IgD-negative memory B cell (primary cell): ENCODE results near the gene PRKCQ. TPM values are rescaled to one million over a fixed set of nuclear protein-coding genes. Genes with fewer than 3 reads are reported as not detected.
A peak's percentile ranks its signal among the peaks of the same experiment; 100 is the strongest.

ENCODE experiments used
- H3K27ac Mint-ChIP-seq, 3 donors: one replicate each; pipeline ENCODE4 v1.8.0; 2020 to 2022; ENCODE audit warnings: mild to moderate bottlenecking in 3 of 3, mixed read lengths in 3 of 3, moderate library complexity in 1 of 3
- H3K27me3 Mint-ChIP-seq: one replicate; pipeline ENCODE4 v1.8.0; 2021; ENCODE audit warnings: mixed read lengths
- H3K36me3 Mint-ChIP-seq: one replicate; pipeline ENCODE4 v1.8.0; 2020; ENCODE audit warnings: mild to moderate bottlenecking, mixed read lengths
- H3K4me1 Mint-ChIP-seq, 3 donors: one replicate each; pipeline ENCODE4 v1.8.0; 2020 to 2022; ENCODE audit warnings: mixed read lengths in 3 of 3, mild to moderate bottlenecking in 1 of 3
- H3K4me3 Mint-ChIP-seq, 4 donors: one replicate each; pipeline ENCODE4 v1.8.0; 2020 to 2022; ENCODE audit warnings: mild to moderate bottlenecking in 4 of 4, mixed read lengths in 4 of 4, moderate library complexity in 3 of 4
- H3K9me3 Mint-ChIP-seq, 3 donors: one replicate each; pipeline ENCODE4 v1.8.0; 2020 to 2021; ENCODE audit warnings: mixed read lengths in 3 of 3, mild to moderate bottlenecking in 1 of 3
- polyA plus RNA-seq: library from polyadenylated mRNA; unstranded; fragments of 300-500 nt; fragmentation: Illumina TruSeq; gene quantifications from one replicate; pipeline ENCODE4 v1.2.3, GENCODE V29; 2021

Gene PRKCQ
- polyA plus RNA-seq, 1 donor from 2014 or later: 1.7 TPM

GRCh38 chr10:6405713-6406112 lies 174.4 kb downstream of the PRKCQ start:
- no peaks in the 10 kb centered on the region for H3K36me3 Mint-ChIP-seq
- H3K27ac Mint-ChIP-seq: no peak overlapping the region
- peaks cover 13 to 16% (median 13%) of the 10 kb centered on the region in 3 donors for H3K4me1 Mint-ChIP-seq
- no peak overlapping the region for H3K4me3 Mint-ChIP-seq
- no peaks in the 10 kb centered on the region for H3K9me3 Mint-ChIP-seq
- H3K27me3 Mint-ChIP-seq: peaks cover 18% of the 10 kb centered on the region

GRCh38 chr10:6404127-6405072 lies 175.7 kb downstream of the PRKCQ start:
- Mint-ChIP-seq H3K27me3 (peaks cover 20% of the 10 kb centered on the region), H3K9me3 (no peaks in the 10 kb centered on the region), H3K4me1 (peaks cover 11 to 22% (median 17%) of the 10 kb centered on the region in 3 donors), H3K36me3 (no peaks in the 10 kb centered on the region), H3K4me3 (no peak overlapping the region), H3K27ac (no peak overlapping the region)

GRCh38 chr10:6402960-6403359 lies 177.1 kb downstream of the PRKCQ start:
- peaks cover 20% of the 10 kb centered on the region for H3K27me3 Mint-ChIP-seq
- no peak overlapping the region for H3K27ac Mint-ChIP-seq
- no peak overlapping the region for H3K4me3 Mint-ChIP-seq

GRCh38 chr10:6402349-6402709 lies 177.7 kb downstream of the PRKCQ start:
- no peaks in the 10 kb centered on the region for H3K36me3 Mint-ChIP-seq
- H3K27ac Mint-ChIP-seq: peak overlapping the region in 2 of 3 donors; percentile 18 to 21
- no peaks in the 10 kb centered on the region for H3K9me3 Mint-ChIP-seq
- peaks cover 11 to 23% (median 17%) of the 10 kb centered on the region in 3 donors for H3K4me1 Mint-ChIP-seq
- H3K27me3 Mint-ChIP-seq: peaks cover 19% of the 10 kb centered on the region
- peak overlapping the region in 1 of 4 donors; percentile 25 for H3K4me3 Mint-ChIP-seq

More at GRCh38 chr10:6402960-6403359, 177.1 kb downstream of the PRKCQ start:
- Mint-ChIP-seq H3K4me1 (peaks cover 11 to 23% (median 17%) of the 10 kb centered on the region in 3 donors), H3K9me3 (no peaks in the 10 kb centered on the region), H3K36me3 (no peaks in the 10 kb centered on the region)

- H3K4me3 Mint-ChIP-seq: peak overlapping the region in 3 of 4 donors; percentile 53 to 88 (median 81)
- H3K4me1 Mint-ChIP-seq: peaks cover 11 to 23% (median 17%) of the 10 kb centered on the region in 3 donors
- H3K36me3 Mint-ChIP-seq: no peaks in the 10 kb centered on the region
- H3K9me3 Mint-ChIP-seq: no peaks in the 10 kb centered on the region
- peaks cover 17% of the 10 kb centered on the region for H3K27me3 Mint-ChIP-seq
- H3K27ac Mint-ChIP-seq: peak overlapping the region in 2 of 3 donors; percentile 21 to 35
Measured at GRCh38 chr10:6401558-6402348, 178.3 kb downstream of the PRKCQ start.

GRCh38 chr10:6400821-6401465 lies 179.1 kb downstream of the PRKCQ start:
- Mint-ChIP-seq H3K36me3 (no peaks in the 10 kb centered on the region), H3K4me3 (peak overlapping the region in 2 of 4 donors; percentile 81), H3K4me1 (peaks cover 11 to 23% (median 17%) of the 10 kb centered on the region in 3 donors), H3K27me3 (peaks cover 16% of the 10 kb centered on the region), H3K27ac (no peak overlapping the region), H3K9me3 (no peaks in the 10 kb centered on the region)

GRCh38 chr10:6400331-6400730 lies 179.7 kb downstream of the PRKCQ start:
- Mint-ChIP-seq H3K4me3 (peak overlapping the region in 2 of 4 donors; percentile 13 to 33), H3K4me1 (peaks cover 11 to 23% (median 17%) of the 10 kb centered on the region in 3 donors), H3K9me3 (no peaks in the 10 kb centered on the region), H3K27me3 (peaks cover 15% of the 10 kb centered on the region), H3K27ac (no peak overlapping the region), H3K36me3 (no peaks in the 10 kb centered on the region)

GRCh38 chr10:6399879-6400278 lies 180.2 kb downstream of the PRKCQ start:
- no peak overlapping the region for H3K27ac Mint-ChIP-seq
- H3K4me3 Mint-ChIP-seq: peak overlapping the region in 2 of 4 donors; percentile 13 to 47
- H3K4me1 Mint-ChIP-seq: peaks cover 11 to 23% (median 17%) of the 10 kb centered on the region in 3 donors
- peaks cover 13% of the 10 kb centered on the region for H3K27me3 Mint-ChIP-seq
- no peaks in the 10 kb centered on the region for H3K36me3 Mint-ChIP-seq
- H3K9me3 Mint-ChIP-seq: no peaks in the 10 kb centered on the region

- Mint-ChIP-seq H3K4me3 (peak overlapping the region in 1 of 4 donors; percentile 24), H3K27me3 (peaks cover 13% of the 10 kb centered on the region), H3K4me1 (peaks cover 11 to 23% (median 17%) of the 10 kb centered on the region in 3 donors), H3K36me3 (no peaks in the 10 kb centered on the region), H3K27ac (no peak overlapping the region), H3K9me3 (no peaks in the 10 kb centered on the region)
Measured at GRCh38 chr10:6399231-6399741, 180.8 kb downstream of the PRKCQ start.

- peaks cover 13% of the 10 kb centered on the region for H3K27me3 Mint-ChIP-seq
- no peak overlapping the region for H3K27ac Mint-ChIP-seq
- no peaks in the 10 kb centered on the region for H3K9me3 Mint-ChIP-seq
- no peak overlapping the region for H3K4me3 Mint-ChIP-seq
- no peaks in the 10 kb centered on the region for H3K36me3 Mint-ChIP-seq
- H3K4me1 Mint-ChIP-seq: peaks cover 11 to 23% (median 17%) of the 10 kb centered on the region in 3 donors
Measured at GRCh38 chr10:6398399-6398798, 181.7 kb downstream of the PRKCQ start.

GRCh38 chr10:6396652-6397051 lies 183.4 kb downstream of the PRKCQ start:
- no peak overlapping the region for H3K4me3 Mint-ChIP-seq
- H3K27me3 Mint-ChIP-seq: peaks cover 7% of the 10 kb centered on the region
- H3K27ac Mint-ChIP-seq: no peak overlapping the region
- no peaks in the 10 kb centered on the region for H3K36me3 Mint-ChIP-seq
- H3K9me3 Mint-ChIP-seq: no peaks in the 10 kb centered on the region
- H3K4me1 Mint-ChIP-seq: peaks cover 7 to 18% (median 13%) of the 10 kb centered on the region in 3 donors

GRCh38 chr10:6396226-6396625 lies 183.8 kb downstream of the PRKCQ start:
- Mint-ChIP-seq H3K4me3 (no peak overlapping the region), H3K36me3 (no peaks in the 10 kb centered on the region), H3K27ac (no peak overlapping the region), H3K4me1 (peaks cover 4 to 14% (median 9%) of the 10 kb centered on the region in 3 donors), H3K9me3 (peaks cover 0 to under 1% (median 0%) of the 10 kb centered on the region in 3 donors), H3K27me3 (peaks cover 4% of the 10 kb centered on the region)

GRCh38 chr10:6395606-6396005 lies 184.5 kb downstream of the PRKCQ start:
- H3K4me1 Mint-ChIP-seq: peaks cover 0 to 10% (median 5%) of the 10 kb centered on the region in 3 donors
- H3K27ac Mint-ChIP-seq: no peak overlapping the region
- peaks cover 4% of the 10 kb centered on the region for H3K27me3 Mint-ChIP-seq
- no peak overlapping the region for H3K4me3 Mint-ChIP-seq
- no peaks in the 10 kb centered on the region for H3K36me3 Mint-ChIP-seq
- peaks cover 0 to 7% (median 0%) of the 10 kb centered on the region in 3 donors for H3K9me3 Mint-ChIP-seq

GRCh38 chr10:6394084-6394483 lies 186.0 kb downstream of the PRKCQ start:
- no peaks in the 10 kb centered on the region for H3K27me3 Mint-ChIP-seq
- peaks cover 5 to 19% (median 5%) of the 10 kb centered on the region in 3 donors for H3K9me3 Mint-ChIP-seq
- H3K4me3 Mint-ChIP-seq: no peak overlapping the region
- peaks cover 2% of the 10 kb centered on the region for H3K36me3 Mint-ChIP-seq
- peaks cover 0 to 1% (median 0%) of the 10 kb centered on the region in 3 donors for H3K4me1 Mint-ChIP-seq
- H3K27ac Mint-ChIP-seq: no peak overlapping the region
